LNCaP clone FGC (cell line): Measurements from ENCODE around the gene R3HDM1.
"Not testable (repeated sequence)": the region's sequence is repeated elsewhere in the genome, so short reads cannot be mapped to it uniquely, and the experiment has no call there.

ENCODE experiments used
- DNase-seq: peaks from one replicate; pipeline ENCODE4 v3.0.0-alpha.2; 2011; ENCODE audit warnings: low read depth
- H3K4me3 ChIP-seq: 2 replicates; pipeline ENCODE4 v1.5.1; 2011; ENCODE audit warnings: mild to moderate bottlenecking, low read depth, low read length, control low read depth
- CTCF ChIP-seq: IDR thresholded peaks from 2 replicates; pipeline ENCODE4 v1.5.1; 2012; ENCODE audit warnings: mild to moderate bottlenecking; ENCODE audit not compliant: control insufficient read depth, insufficient read depth; ENCODE audit errors: extremely low read depth

R3HDM1 gene

GRCh38 chr2:135617501-135618015 is 86.3 kb downstream of the R3HDM1 start:
- TF ChIP-seq CTCF, result no peak
- DNase-seq, result no peak
- H3K4me3 ChIP-seq, result no peak overlapping the region

- DNase-seq, result no peak
Measured at GRCh38 chr2:135620198-135620597, 88.9 kb downstream of the R3HDM1 start.

GRCh38 chr2:135629520-135629919 is 98.2 kb downstream of the R3HDM1 start:
- no peak for DNase-seq

More at GRCh38 chr2:135620198-135620597, 88.9 kb downstream of the R3HDM1 start:
- no peak for TF ChIP-seq CTCF
- H3K4me3 ChIP-seq, result no peak overlapping the region

GRCh38 chr2:135630034-135630433 is 98.8 kb downstream of the R3HDM1 start:
- DNase-seq, result not testable (repeated sequence)

More at GRCh38 chr2:135629520-135629919, 98.2 kb downstream of the R3HDM1 start:
- no peak for TF ChIP-seq CTCF
- no peak overlapping the region for H3K4me3 ChIP-seq

GRCh38 chr2:135630488-135630887 is 99.2 kb downstream of the R3HDM1 start:
- no peak for DNase-seq
- H3K4me3 ChIP-seq, result no peak overlapping the region
- no peak for TF ChIP-seq CTCF

More at GRCh38 chr2:135630034-135630433, 98.8 kb downstream of the R3HDM1 start:
- not testable (repeated sequence) for H3K4me3 ChIP-seq

GRCh38 chr2:135633582-135633981 is 102.3 kb downstream of the R3HDM1 start:
- no peak overlapping the region for H3K4me3 ChIP-seq
- TF ChIP-seq CTCF, result no peak
- DNase-seq, result no peak

GRCh38 chr2:135635212-135635835 is 104.0 kb downstream of the R3HDM1 start:
- no peak overlapping the region for H3K4me3 ChIP-seq
- TF ChIP-seq CTCF, result no peak
- no peak for DNase-seq
